Central memory CD4-positive, alpha-beta T cell (primary cell): Measurements from ENCODE around the gene CACNA1B.

Experiments
- DNase-seq: peaks from one replicate; pipeline ENCODE4 v3.0.0; 2022

CACNA1B gene

GRCh38 chr9:137969008-137969407 is 91.4 kb downstream of the CACNA1B start:
- DNase-seq, result no peak

- no peak for DNase-seq
Observed at GRCh38 chr9:137969685-137970084, 92.1 kb downstream of the CACNA1B start.

- DNase-seq, result no peak
Observed at GRCh38 chr9:137970098-137970497, 92.5 kb downstream of the CACNA1B start.

- no peak for DNase-seq
Observed at GRCh38 chr9:137970686-137971476, 93.3 kb downstream of the CACNA1B start.

- DNase-seq, result no peak
Observed at GRCh38 chr9:137971477-137972138, 94.0 kb downstream of the CACNA1B start.

GRCh38 chr9:137972355-137972987 is 94.9 kb downstream of the CACNA1B start:
- no peak for DNase-seq

- no peak for DNase-seq
Observed at GRCh38 chr9:137972988-137973470, 95.4 kb downstream of the CACNA1B start.

GRCh38 chr9:137973829-137974416 is 96.3 kb downstream of the CACNA1B start:
- DNase-seq, result no peak

- no peak for DNase-seq
Observed at GRCh38 chr9:137974746-137975526, 97.4 kb downstream of the CACNA1B start.

GRCh38 chr9:137975527-137975913 is 97.9 kb downstream of the CACNA1B start:
- DNase-seq, result no peak

GRCh38 chr9:137975936-137976565 is 98.5 kb downstream of the CACNA1B start:
- no peak for DNase-seq

- DNase-seq, result no peak
Observed at GRCh38 chr9:137977571-137978261, 100.1 kb downstream of the CACNA1B start.

- no peak for DNase-seq
Observed at GRCh38 chr9:137978262-137978714, 100.7 kb downstream of the CACNA1B start.

- DNase-seq, result no peak
Observed at GRCh38 chr9:137982200-137982599, 104.6 kb downstream of the CACNA1B start.

GRCh38 chr9:137984005-137984404 is 106.4 kb downstream of the CACNA1B start:
- no peak for DNase-seq

- DNase-seq, result no peak
Observed at GRCh38 chr9:137984520-137985257, 107.1 kb downstream of the CACNA1B start.

GRCh38 chr9:137985637-137986071 is 108.1 kb downstream of the CACNA1B start:
- no peak for DNase-seq

- no peak for DNase-seq
Observed at GRCh38 chr9:137986268-137987099, 108.9 kb downstream of the CACNA1B start.

GRCh38 chr9:137987244-137988030 is 109.9 kb downstream of the CACNA1B start:
- no peak for DNase-seq
